Kidney (tissue), 14 donors: ENCODE measurements around the gene ZNF792. TPM values are rescaled to one million over a fixed set of nuclear protein-coding genes. Genes with fewer than 3 reads are reported as not detected.

ENCODE experiments used
- DNase-seq, 5 donors: peaks; one replicate each; pipeline ENCODE4 v3.0.0-alpha.2; 2013 to 2020
- FAIRE-seq: peaks from 2 replicates; lab custom pipeline; 2012; peaks lifted over from hg19 to GRCh38; lab: Jason Lieb, UNC
- H3K27ac ChIP-seq, 2 donors: one replicate each; pipeline ENCODE4 v1.7.0; 2013; ENCODE audit warnings: low read depth in 2 of 2, low read length in 2 of 2, inconsistent platforms in 1 of 2
- H3K27me3 ChIP-seq: one replicate; pipeline ENCODE4 v1.7.1; 2013; ENCODE audit warnings: low read length, inconsistent platforms; ENCODE audit not compliant: control insufficient read depth, insufficient read depth
- H3K36me3 ChIP-seq, 3 donors: one replicate each; pipeline versions ENCODE4 v1.7.0 to v1.7.1; 2013; ENCODE audit warnings: low read length in 3 of 3, control low read depth in 1 of 3, inconsistent platforms in 1 of 3; ENCODE audit not compliant: insufficient read depth in 3 of 3, control insufficient read depth in 2 of 3
- H3K4me1 ChIP-seq, 3 donors: one replicate each; pipeline versions ENCODE4 v1.7.0 to v1.7.1; 2013; ENCODE audit warnings: low read length in 3 of 3, inconsistent platforms in 1 of 3, low read depth in 1 of 3; ENCODE audit not compliant: control insufficient read depth in 2 of 3, insufficient read depth in 2 of 3
- H3K4me3 ChIP-seq, 3 donors: one replicate each; pipeline versions ENCODE4 v1.7.0 to v1.8.1; 2013; ENCODE audit warnings: low read length in 3 of 3, control low read depth in 1 of 3, inconsistent platforms in 1 of 3
- H3K9ac ChIP-seq, 3 donors: one replicate each; pipeline versions ENCODE4 v1.7.0 to v1.7.1; 2013; ENCODE audit warnings: low read length in 3 of 3, control low read depth in 1 of 3, inconsistent platforms in 1 of 3
- H3K9me3 ChIP-seq, 3 donors: one replicate each; pipeline versions ENCODE4 v1.7.0 to v1.7.1; 2013; ENCODE audit warnings: low read length in 3 of 3, control low read depth in 1 of 3, inconsistent platforms in 1 of 3; ENCODE audit not compliant: control insufficient read depth in 2 of 3, insufficient read depth in 1 of 3
- CTCF ChIP-seq: IDR thresholded peaks from 3 replicates; pipeline ENCODE4 v1.5.1; 2012; ENCODE audit warnings: mild to moderate bottlenecking, moderate library complexity, borderline replicate concordance; ENCODE audit not compliant: insufficient read depth; ENCODE audit errors: extremely low read depth
- intact Hi-C: fragments of 100-400 bp; cut with DNase I; formaldehyde crosslinking; loops from one replicate; pipeline ENCODE4 v1.11.1; 2022
- polyA plus RNA-seq: library from polyadenylated mRNA; stranded (reverse); fragments of 350-450 nt; fragmentation: Illumina TruSeq; extraction: RNeasy Lipid Tissue Mini Kit (QIAGEN cat#74804); gene quantifications from one replicate; pipeline ENCODE4 v1.2.3, GENCODE V29; 2014; ENCODE audit warnings: low read depth, low replicate concordance; ENCODE audit not compliant: insufficient read depth
- total RNA-seq: library from RNA; stranded (reverse); fragmentation: NEBNext Ultra II Directional; extraction: Animal tissue kit (Norgen Biotek cat#: 25700); gene quantifications from one replicate; pipeline ENCODE4 v1.2.1, GENCODE V29; 2021
- donor health status: control.
- donor health status: control.
- donor health status: control.
- donor health status: control.
- donor health status: control.
- donor health status: DM: yes; HTN: yes; CAD: no.
- donor health status: Normal renal cell carcinoma (clear cell type).

The ZNF792 gene
- total and polyA plus RNA-seq, 2 donors from 2014 or later = 2.0 to 9.1 TPM

DNA sequence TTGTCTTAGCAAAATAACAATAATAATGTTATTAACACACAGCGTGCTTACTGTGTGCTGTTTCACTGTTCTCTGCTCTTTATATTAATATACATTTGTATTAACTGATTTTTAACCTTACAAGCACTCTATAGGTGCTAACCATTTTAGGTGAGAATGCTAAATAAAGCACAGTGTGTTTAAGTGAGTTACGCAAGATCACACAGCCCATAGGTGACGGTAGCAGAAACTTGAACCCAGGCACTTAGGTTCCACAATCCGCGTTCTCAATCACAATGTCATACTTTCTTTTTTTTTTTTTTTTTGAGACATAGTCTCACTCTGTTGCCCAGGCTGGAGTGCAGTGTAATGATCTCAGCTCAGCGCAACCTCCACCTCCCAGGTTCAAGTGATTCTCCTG lies 31.5 kb downstream of the ZNF792 start:
- TF ChIP-seq CTCF = no peak
- FAIRE-seq (no peak), DNase-seq (no peak)
- H3K4me3 ChIP-seq = no peak overlapping the region
- no peak overlapping the region for H3K27ac ChIP-seq
- H3K36me3 ChIP-seq = peaks cover 2 to 28% (median 8%) of the 10 kb centered on the region in 3 donors
- H3K9ac ChIP-seq = no peak overlapping the region
- no peaks in the 10 kb centered on the region for H3K9me3 ChIP-seq
- intact Hi-C loops = no loop called here
- H3K27me3 ChIP-seq = no peaks in the 10 kb centered on the region
- H3K4me1 ChIP-seq = no peaks in the 10 kb centered on the region

- no peak for TF ChIP-seq CTCF
- H3K9me3 ChIP-seq = no peaks in the 10 kb centered on the region
- peak within 1 kb of the TSS in 1 of 2 donors; percentile 71 for H3K27ac ChIP-seq
- no peaks in the 10 kb centered on the region for H3K4me1 ChIP-seq
- H3K36me3 ChIP-seq = peaks cover 0 to 6% (median 2%) of the 10 kb centered on the region in 3 donors
- H3K27me3 ChIP-seq = no peaks in the 10 kb centered on the region
- intact Hi-C loops = no loop called here
- FAIRE-seq = no peak
- H3K4me3 ChIP-seq = peak within 1 kb of the TSS; percentile 76 to 86 (median 79)
- DNase-seq = peak; percentile 93 to 98 (median 96)
- H3K9ac ChIP-seq = peak within 1 kb of the TSS; percentile 62 to 75 (median 68)
Observed at GRCh38 chr19:34926685-34927375, 37.2 kb downstream of the ZNF792 start, which contains the start of gene ZNF30. Gene ZNF30, plus strand, starts transcription at chr19:34926903. Its CDS starts 3,045 bp downstream, at chr19:34929948.

DNA sequence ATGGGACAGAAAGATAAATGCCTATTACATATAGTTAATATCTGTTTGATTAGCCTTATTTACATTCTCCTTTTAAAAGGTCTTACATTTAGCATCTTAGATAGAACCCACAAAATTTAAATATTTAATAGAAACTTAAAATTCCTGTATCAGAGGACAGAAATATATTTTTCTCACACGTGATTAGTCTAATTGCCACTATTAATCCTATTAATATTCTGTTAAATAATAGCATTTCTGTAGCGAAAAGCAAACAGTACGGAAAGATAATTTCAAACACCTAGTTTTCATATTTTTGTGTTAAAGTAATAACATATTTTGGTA lies 37.7 kb downstream of the ZNF792 start:
- Histone ChIP-seq H3K9me3 (no peaks in the 10 kb centered on the region), H3K4me3 (peak overlapping the region in 2 of 3 donors; percentile 79 to 86), H3K27ac (no peak overlapping the region), H3K36me3 (peaks cover 0 to 2% (median under 1%) of the 10 kb centered on the region in 3 donors), H3K9ac (peak overlapping the region in 1 of 3 donors; percentile 51), H3K27me3 (no peaks in the 10 kb centered on the region), H3K4me1 (no peaks in the 10 kb centered on the region)
- intact Hi-C loops = no loop called here
- TF ChIP-seq CTCF = no peak
- DNase-seq (no peak), FAIRE-seq (peak; percentile 27)
